HG03196 (cell line): ENCODE measurements around the gene GPR62.

Experiments used
- ATAC-seq: cut with Tn5 transposase; IDR thresholded peaks from one replicate; pipeline ENCODE4 v1.9.1; 2021; ENCODE audit not compliant: unreplicated experiment

Gene GPR62

DNA sequence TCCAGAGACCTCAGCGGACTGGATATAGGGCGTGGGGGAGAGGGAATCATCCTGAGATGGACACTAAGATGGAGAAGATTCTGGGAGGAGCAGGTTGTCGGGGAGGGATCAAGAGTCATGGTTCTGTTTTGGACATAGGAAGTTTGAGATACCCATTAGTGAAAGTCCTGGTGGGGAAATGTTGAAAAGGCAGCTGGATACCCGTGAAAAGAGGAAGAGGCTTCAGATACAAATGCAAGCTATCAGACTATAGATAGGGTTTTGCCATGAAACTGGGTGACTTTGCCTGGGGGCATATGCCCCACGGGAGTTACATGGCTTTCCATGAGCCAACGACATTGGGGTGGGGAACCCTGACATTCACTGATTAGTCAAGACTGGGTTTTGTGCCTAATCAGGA is 1.1 kb upstream of the GPR62 start:
- no peak for ATAC-seq

- ATAC-seq, result no peak
Measured at GRCh38 chr3:51954713-51955112, 468 bp upstream of the GPR62 start.

GRCh38 chr3:51955893-51956770 is 951 bp downstream of the GPR62 start:
- ATAC-seq, result no peak

DNA sequence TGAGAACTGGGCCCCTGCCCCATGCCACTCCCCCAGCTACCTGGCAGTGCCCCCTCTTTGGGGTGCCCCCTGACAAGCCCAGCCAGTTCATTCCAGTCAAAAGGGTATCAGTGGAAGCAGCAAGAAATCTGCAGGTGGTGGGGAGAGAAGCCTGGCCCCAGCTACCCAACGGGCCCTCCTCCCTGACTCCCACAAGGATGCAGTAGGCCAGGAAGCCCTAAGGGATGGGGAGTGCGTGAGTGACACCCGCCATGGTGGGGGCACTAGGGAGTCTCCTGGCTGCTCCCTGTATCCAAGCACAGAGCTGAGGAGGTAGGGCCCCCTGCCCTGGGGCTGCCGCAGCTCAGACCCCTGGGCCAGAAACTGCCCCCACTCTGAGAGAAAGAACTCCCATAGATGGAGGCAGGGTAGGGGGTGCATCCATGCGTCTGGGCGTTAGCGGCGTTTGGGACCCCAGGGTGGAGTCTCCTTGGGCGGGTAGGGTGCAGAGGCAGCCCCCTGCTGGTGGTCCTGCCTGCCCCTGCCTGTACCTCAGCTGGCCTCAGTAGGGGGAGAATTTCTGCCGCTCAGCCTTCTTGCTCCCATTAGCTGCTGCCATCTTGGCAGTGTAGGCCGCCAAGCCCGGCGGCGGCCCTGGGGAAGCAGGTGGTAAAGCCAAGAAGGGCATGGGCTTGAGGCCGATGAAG is 2.5 kb downstream of the GPR62 start:
- ATAC-seq, result no peak

GRCh38 chr3:51958603-51959521 is 3.7 kb downstream of the GPR62 start:
- no peak for ATAC-seq

DNA sequence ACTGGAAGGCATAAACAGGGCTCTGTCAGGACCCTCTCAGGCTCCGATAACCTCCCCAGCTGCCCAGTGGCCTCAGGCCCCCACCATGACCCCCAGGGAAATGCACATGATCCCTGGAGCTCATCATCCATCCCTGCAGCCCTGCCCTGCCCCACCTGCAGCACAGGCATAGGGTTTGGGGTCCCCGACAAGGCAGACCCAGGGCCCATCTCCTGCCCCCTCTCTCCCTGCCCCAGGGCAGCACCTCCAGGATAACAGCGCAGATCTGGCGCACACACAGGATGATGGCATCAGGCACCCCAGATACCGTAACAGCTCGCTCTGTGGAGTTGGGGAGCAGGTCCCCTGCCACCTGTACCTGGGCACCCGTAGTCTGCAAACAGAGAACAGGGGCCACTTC is 4.5 kb downstream of the GPR62 start:
- ATAC-seq, result no peak

GRCh38 chr3:51960386-51960785 is 5.2 kb downstream of the GPR62 start:
- ATAC-seq, result no peak

DNA sequence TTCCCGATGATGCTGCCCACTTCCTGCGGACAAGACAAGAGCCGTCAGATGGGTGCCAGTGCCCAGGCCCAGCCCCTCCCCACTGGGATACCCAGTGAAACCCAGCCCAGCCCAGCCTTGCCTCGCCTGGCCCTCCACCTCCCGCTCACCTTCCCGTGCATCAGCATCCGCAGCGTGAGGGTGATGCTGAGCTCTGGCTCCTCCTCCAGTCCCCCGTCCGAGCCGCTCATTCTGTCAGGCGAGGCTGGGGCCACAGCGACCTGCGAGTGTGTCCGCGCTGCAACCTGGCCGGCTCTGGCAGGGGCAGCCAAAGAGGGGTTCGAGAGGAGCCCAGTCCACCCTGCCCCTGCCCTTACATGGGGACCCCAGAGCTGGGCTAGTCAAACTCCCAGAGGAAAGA is 5.8 kb downstream of the GPR62 start:
- ATAC-seq, result no peak

DNA sequence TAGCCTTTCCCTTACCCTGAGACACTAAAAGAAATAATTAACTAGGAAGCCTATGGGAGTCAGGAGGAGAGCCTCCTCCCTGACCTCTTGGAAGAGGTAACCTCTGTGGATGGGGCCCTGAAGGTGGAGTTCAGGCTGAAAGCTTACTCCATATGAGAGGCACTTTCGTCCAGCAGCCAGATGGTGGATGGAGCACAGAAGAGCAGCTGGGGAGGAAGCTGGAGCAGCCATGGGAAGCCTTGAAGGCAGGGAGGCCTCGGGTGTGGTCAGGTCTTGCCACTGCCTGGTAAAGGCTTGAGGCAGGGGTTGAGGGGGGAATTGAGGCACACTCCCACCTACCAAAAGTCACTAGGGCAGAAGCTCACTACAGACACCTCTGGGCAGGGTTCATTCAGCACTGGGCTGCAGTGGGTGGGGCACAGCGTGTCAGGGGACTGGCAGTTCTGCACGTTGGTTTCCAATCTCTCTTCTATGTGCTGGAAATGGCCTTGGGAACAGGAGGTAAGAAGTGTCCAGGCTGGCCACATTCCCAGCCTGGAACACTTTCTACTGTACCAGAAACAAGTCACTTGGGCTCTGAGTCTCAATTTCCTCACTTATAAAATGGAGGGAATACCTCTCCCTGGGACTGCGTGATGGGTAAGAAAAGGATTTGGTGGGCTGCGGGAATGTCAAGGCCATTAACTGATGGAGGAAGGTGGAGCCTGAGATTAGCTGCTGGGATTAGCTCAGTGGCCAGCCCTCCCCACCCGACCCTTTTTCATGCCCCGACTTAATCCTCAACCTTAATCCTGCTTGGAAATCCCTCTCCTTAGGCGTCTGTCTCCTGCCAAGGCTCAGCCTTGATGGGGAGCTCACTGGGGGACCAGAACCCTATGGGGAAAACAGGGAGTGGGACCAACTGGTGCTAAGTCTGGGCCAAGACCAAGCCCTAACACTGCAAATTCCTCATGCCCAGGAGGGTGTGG is 6.7 kb downstream of the GPR62 start:
- no peak for ATAC-seq

GRCh38 chr3:51962854-51963530 is 7.8 kb downstream of the GPR62 start:
- no peak for ATAC-seq

- ATAC-seq, result no peak
Measured at GRCh38 chr3:51963951-51964451, 8.8 kb downstream of the GPR62 start.

GRCh38 chr3:51964521-51964920 is 9.3 kb downstream of the GPR62 start:
- ATAC-seq, result no peak

DNA sequence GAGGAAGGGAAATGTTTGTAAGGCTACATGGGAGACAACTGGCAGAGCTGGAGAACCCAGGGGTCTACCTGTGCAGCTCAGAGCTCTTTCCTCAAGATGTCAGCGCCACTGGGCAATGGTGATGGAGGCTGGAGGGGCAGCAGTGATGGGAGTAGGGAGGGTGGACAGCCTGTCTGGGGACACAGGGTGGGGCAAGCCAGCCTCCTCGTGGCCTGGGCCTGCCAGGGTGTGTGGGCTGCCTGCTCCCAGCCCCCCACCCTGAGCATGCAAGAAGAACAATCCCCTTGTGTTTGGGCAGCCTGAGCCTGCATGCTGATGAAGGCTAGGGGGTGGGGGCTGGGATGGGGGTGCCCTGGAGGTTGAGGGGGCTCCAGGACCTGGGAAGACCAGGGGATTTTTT is 10.8 kb downstream of the GPR62 start:
- no peak for ATAC-seq

GRCh38 chr3:51966486-51966885 is 11.3 kb downstream of the GPR62 start:
- no peak for ATAC-seq

GRCh38 chr3:51966922-51967383 is 11.8 kb downstream of the GPR62 start:
- ATAC-seq, result no peak

GRCh38 chr3:51967384-51968169 is 12.4 kb downstream of the GPR62 start, which contains the start of gene PCBP4:
Gene PCBP4, minus strand, starts transcription at chr3:51967454. Its CDS starts 6,214 bp downstream, at chr3:51961240.
- no peak for ATAC-seq

DNA sequence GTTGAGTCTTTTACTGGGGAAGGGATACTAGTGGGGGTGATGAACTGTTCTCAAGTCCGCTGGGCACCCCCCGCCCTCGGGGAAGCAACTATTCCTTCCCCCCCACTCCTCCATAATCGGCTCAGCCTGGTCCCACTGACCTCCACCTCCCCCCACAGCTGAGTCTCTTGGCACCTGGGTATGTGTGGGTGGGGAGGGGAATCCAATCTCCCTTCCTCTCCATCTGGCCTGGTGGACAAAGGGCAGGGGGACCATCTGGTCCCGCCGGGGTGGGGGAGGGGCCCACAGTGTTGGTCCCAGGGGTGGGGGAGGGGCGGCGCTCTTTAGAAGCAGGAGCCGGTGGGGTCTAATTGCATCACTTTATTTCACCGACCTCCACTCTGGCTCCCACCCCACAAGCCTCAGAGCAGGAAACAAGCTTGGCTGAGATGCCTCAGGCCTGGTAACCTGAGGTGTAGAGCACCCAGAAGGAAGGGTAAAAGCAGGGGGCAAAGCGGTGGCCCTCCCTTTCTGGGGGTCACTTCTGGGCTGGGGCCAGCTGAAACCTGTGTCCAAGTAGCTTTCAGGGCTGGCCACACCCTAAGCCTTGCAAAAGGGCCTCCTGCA is 13.1 kb downstream of the GPR62 start:
- ATAC-seq, result no peak
